Karpas-422 (cell line): Measurements from ENCODE around the gene CORO6. TPM values are rescaled to one million over a fixed set of nuclear protein-coding genes. Genes with fewer than 3 reads are reported as not detected.
"Not testable (repeated sequence)": the region's sequence is repeated elsewhere in the genome, so short reads cannot be mapped to it uniquely, and the experiment has no call there.

Source experiments
- DNase-seq: peaks from one replicate; pipeline ENCODE4 v3.0.0-alpha.2; 2015
- H2AFZ ChIP-seq: fragments of 200-600 bp; sonication (generic); 2 replicates; pipeline ENCODE4 v1.6.1; 2014; ENCODE audit warnings: antibody characterized with exemption, low read length, mixed read lengths
- H3K27ac ChIP-seq: fragments of 200-600 bp; sonication (generic); 2 replicates; pipeline ENCODE4 v1.5.1; 2014; ENCODE audit warnings: mild to moderate bottlenecking, low read length, moderate library complexity
- H3K27me3 ChIP-seq: fragments of 200-600 bp; sonication (generic); 2 replicates; pipeline ENCODE4 v1.6.1; 2014; ENCODE audit warnings: low read length, mixed read lengths
- H3K36me3 ChIP-seq: fragments of 200-600 bp; sonication (generic); 2 replicates; pipeline ENCODE4 v1.6.1; 2014; ENCODE audit warnings: low read length, mixed read lengths; ENCODE audit not compliant: insufficient read depth
- H3K4me1 ChIP-seq: fragments of 200-600 bp; sonication (generic); 2 replicates; pipeline ENCODE4 v1.6.1; 2014; ENCODE audit warnings: mild to moderate bottlenecking, low read length, mixed read lengths
- H3K4me2 ChIP-seq: fragments of 200-600 bp; sonication (generic); 2 replicates; pipeline ENCODE4 v1.6.1; 2014; ENCODE audit warnings: low read length, low read depth, mild to moderate bottlenecking; ENCODE audit not compliant: poor library complexity, severe bottlenecking
- H3K4me3 ChIP-seq: fragments of 200-600 bp; sonication (generic); 2 replicates; pipeline ENCODE4 v1.5.1; 2014; ENCODE audit warnings: mild to moderate bottlenecking, antibody characterized with exemption, low read length, mixed read lengths
- H3K79me2 ChIP-seq: fragments of 200-600 bp; sonication (generic); 2 replicates; pipeline ENCODE4 v1.6.1; 2014; ENCODE audit warnings: mild to moderate bottlenecking, low read length, mixed read lengths
- H3K9ac ChIP-seq: fragments of 200-600 bp; sonication (generic); 2 replicates; pipeline ENCODE4 v1.6.0; 2014; ENCODE audit warnings: low read length
- H3K9me2 ChIP-seq: fragments of 200-600 bp; sonication (generic), shearing (Covaris generic); replicated peaks from 2 replicates; pipeline ENCODE4 v1.6.0; 2014; ENCODE audit warnings: mild to moderate bottlenecking, low read length, moderate library complexity; ENCODE audit not compliant: insufficient read depth
- H3K9me3 ChIP-seq: fragments of 300-700, 200-600 bp; sonication (generic); 2 replicates; pipeline ENCODE4 v1.6.1; 2014; ENCODE audit warnings: low read length, mixed read lengths
- H4K20me1 ChIP-seq: fragments of 200-600 bp; sonication (generic); 2 replicates; pipeline ENCODE4 v1.6.1; 2014; ENCODE audit warnings: mild to moderate bottlenecking, antibody characterized with exemption, low read length, low read depth; ENCODE audit not compliant: insufficient read depth
- total RNA-seq: library from RNA; depleted of rRNA; stranded (reverse); fragments of >200 nt; shearing (Covaris generic); gene quantifications from 2 replicates; pipeline ENCODE4 v1.2.3, GENCODE V29; 2014; ENCODE audit warnings: low replicate concordance

CORO6 gene
- total RNA-seq, 1 experiment from 2014 or later: 1.8 TPM

GRCh38 chr17:29659155-29659554 lies 36.4 kb upstream of the CORO6 start:
- Histone ChIP-seq H3K36me3 (peaks cover 22% of the 10 kb centered on the region), H2AFZ (no peak overlapping the region), H3K27ac (no peak overlapping the region), H4K20me1 (no peaks in the 10 kb centered on the region), H3K4me3 (no peak overlapping the region), H3K4me2 (no peak overlapping the region), H3K9ac (no peak overlapping the region), H3K27me3 (no peaks in the 10 kb centered on the region), H3K9me3 (no peaks in the 10 kb centered on the region), H3K9me2 (no peaks in the 10 kb centered on the region), H3K4me1 (peaks cover 11% of the 10 kb centered on the region), H3K79me2 (peaks cover 2% of the 10 kb centered on the region; the same call in 1 of the 2 replicates)
- DNase-seq: no peak

GRCh38 chr17:29655323-29655722 lies 32.6 kb upstream of the CORO6 start:
- Histone ChIP-seq H3K27ac (no peak overlapping the region), H3K4me3 (no peak overlapping the region), H3K27me3 (no peaks in the 10 kb centered on the region), H4K20me1 (no peaks in the 10 kb centered on the region), H3K36me3 (peaks cover 22% of the 10 kb centered on the region), H3K9me3 (no peaks in the 10 kb centered on the region), H3K4me1 (no peaks in the 10 kb centered on the region; the same call in 1 of the 2 replicates), H3K4me2 (no peak overlapping the region), H3K9ac (no peak overlapping the region), H2AFZ (no peak overlapping the region), H3K79me2 (peaks cover 5% of the 10 kb centered on the region; the same call in 1 of the 2 replicates), H3K9me2 (no peaks in the 10 kb centered on the region)
- no peak for DNase-seq

- Histone ChIP-seq H3K4me2 (no peak overlapping the region), H3K9me3 (no peaks in the 10 kb centered on the region), H3K36me3 (peaks cover 21% of the 10 kb centered on the region), H3K4me1 (no peaks in the 10 kb centered on the region; the same call in 1 of the 2 replicates), H3K79me2 (peaks cover 5% of the 10 kb centered on the region; the same call in 1 of the 2 replicates), H3K9ac (no peak overlapping the region), H4K20me1 (no peaks in the 10 kb centered on the region), H3K4me3 (no peak overlapping the region), H2AFZ (no peak overlapping the region), H3K27me3 (no peaks in the 10 kb centered on the region), H3K27ac (no peak overlapping the region), H3K9me2 (no peaks in the 10 kb centered on the region)
- DNase-seq: no peak
These were observed 31.4 kb upstream of the CORO6 start for GRCh38 chr17:29653995-29654714.

GRCh38 chr17:29652976-29653375 lies 30.3 kb upstream of the CORO6 start:
- H4K20me1 ChIP-seq: no peaks in the 10 kb centered on the region
- no peak overlapping the region for H3K4me2 ChIP-seq
- no peaks in the 10 kb centered on the region for H3K9me2 ChIP-seq
- 0 out of 2 replicates have a peak, but pooled peaks cover 5% of the 10 kb centered on the region for H3K79me2 ChIP-seq
- no peak overlapping the region for H3K9ac ChIP-seq
- H3K4me3 ChIP-seq: no peak overlapping the region
- H3K27me3 ChIP-seq: no peaks in the 10 kb centered on the region
- H3K27ac ChIP-seq: no peak overlapping the region
- peaks cover 17% of the 10 kb centered on the region for H3K36me3 ChIP-seq
- no peak overlapping the region for H2AFZ ChIP-seq
- no peaks in the 10 kb centered on the region for H3K9me3 ChIP-seq
- no peaks in the 10 kb centered on the region; the same call in 1 of the 2 replicates for H3K4me1 ChIP-seq
- no peak for DNase-seq

- H3K79me2 ChIP-seq, H3K9me3 ChIP-seq, H2AFZ ChIP-seq, DNase-seq, H3K27me3 ChIP-seq, H3K9me2 ChIP-seq, H3K27ac ChIP-seq, H3K4me3 ChIP-seq, H3K4me2 ChIP-seq, H3K4me1 ChIP-seq, H4K20me1 ChIP-seq, H3K9ac ChIP-seq: not testable (repeated sequence)
- H3K36me3 ChIP-seq: peaks cover 17% of the 10 kb centered on the region
These were observed 29.2 kb upstream of the CORO6 start for GRCh38 chr17:29651913-29652312.

- Histone ChIP-seq H3K9ac (no peak overlapping the region), H3K27me3 (no peaks in the 10 kb centered on the region), H3K9me3 (no peaks in the 10 kb centered on the region), H3K9me2 (no peaks in the 10 kb centered on the region), H3K4me1 (no peaks in the 10 kb centered on the region; the same call in 1 of the 2 replicates), H2AFZ (no peak overlapping the region), H3K4me2 (no peak overlapping the region), H3K36me3 (peaks cover 17% of the 10 kb centered on the region), H3K27ac (no peak overlapping the region), H3K4me3 (no peak overlapping the region), H3K79me2 (0 out of 2 replicates have a peak, but pooled peaks cover 5% of the 10 kb centered on the region), H4K20me1 (no peaks in the 10 kb centered on the region)
- DNase-seq: no peak
These were observed 27.7 kb upstream of the CORO6 start for GRCh38 chr17:29650396-29650795.

GRCh38 chr17:29649359-29649758 lies 26.6 kb upstream of the CORO6 start:
- Histone ChIP-seq H3K9me2 (no peaks in the 10 kb centered on the region), H2AFZ (no peak overlapping the region), H3K9ac (no peak overlapping the region), H3K9me3 (no peaks in the 10 kb centered on the region), H4K20me1 (no peaks in the 10 kb centered on the region), H3K4me2 (no peak overlapping the region), H3K27ac (no peak overlapping the region), H3K36me3 (peaks cover 11% of the 10 kb centered on the region; the same call in 1 of the 2 replicates), H3K4me3 (no peak overlapping the region), H3K4me1 (no peaks in the 10 kb centered on the region; the same call in 1 of the 2 replicates), H3K27me3 (no peaks in the 10 kb centered on the region), H3K79me2 (0 out of 2 replicates have a peak, but pooled peaks cover 4% of the 10 kb centered on the region)
- no peak for DNase-seq

- Histone ChIP-seq H3K4me1 (peaks cover 3% of the 10 kb centered on the region), H3K79me2 (no peaks in the 10 kb centered on the region), H3K9me2 (no peaks in the 10 kb centered on the region), H3K9me3 (no peaks in the 10 kb centered on the region), H3K4me3 (no peak overlapping the region), H4K20me1 (no peaks in the 10 kb centered on the region), H3K27ac (no peak overlapping the region), H2AFZ (no peak overlapping the region), H3K4me2 (no peak overlapping the region), H3K36me3 (peaks cover 6% of the 10 kb centered on the region; the same call in 1 of the 2 replicates), H3K27me3 (no peaks in the 10 kb centered on the region), H3K9ac (no peak overlapping the region)
- DNase-seq: no peak
These were observed 25.3 kb upstream of the CORO6 start for GRCh38 chr17:29648005-29648404.
